MG63 (cell line): ENCODE results near the gene RPL13A. TPM values are rescaled to one million over a fixed set of nuclear protein-coding genes. Genes with fewer than 3 reads are reported as not detected.

ENCODE experiments used
- DNase-seq: peaks from one replicate; pipeline ENCODE4 v3.0.0-alpha.2; 2020
- H3K27me3 ChIP-seq: fragments of 250-450 bp; sonication (Bioruptor Pico); 2 replicates; pipeline ENCODE4 v1.5.1; 2020; ENCODE audit warnings: mild to moderate bottlenecking, moderate library complexity
- H3K36me3 ChIP-seq: fragments of 250-450 bp; sonication (Bioruptor Pico); 2 replicates; pipeline ENCODE4 v1.5.1; 2020; ENCODE audit warnings: mild to moderate bottlenecking, moderate library complexity
- H3K4me3 ChIP-seq: fragments of 250-450 bp; sonication (Bioruptor Pico); 2 replicates; pipeline ENCODE4 v1.5.1; 2020; ENCODE audit warnings: mild to moderate bottlenecking, moderate library complexity
- H3K9me3 ChIP-seq: fragments of 250-450 bp; sonication (Bioruptor Pico); 2 replicates; pipeline ENCODE4 v1.5.1; 2020; ENCODE audit warnings: mild to moderate bottlenecking, moderate library complexity
- total RNA-seq: library from RNA; depleted of rRNA; stranded (reverse); fragments of >200 nt; shearing (Covaris generic); gene quantifications from 2 replicates; pipeline ENCODE4 v1.2.3, GENCODE V29; 2014; ENCODE audit warnings: low replicate concordance

The RPL13A gene
- total RNA-seq, 1 experiment from 2014 or later: 3,823 TPM

DNA sequence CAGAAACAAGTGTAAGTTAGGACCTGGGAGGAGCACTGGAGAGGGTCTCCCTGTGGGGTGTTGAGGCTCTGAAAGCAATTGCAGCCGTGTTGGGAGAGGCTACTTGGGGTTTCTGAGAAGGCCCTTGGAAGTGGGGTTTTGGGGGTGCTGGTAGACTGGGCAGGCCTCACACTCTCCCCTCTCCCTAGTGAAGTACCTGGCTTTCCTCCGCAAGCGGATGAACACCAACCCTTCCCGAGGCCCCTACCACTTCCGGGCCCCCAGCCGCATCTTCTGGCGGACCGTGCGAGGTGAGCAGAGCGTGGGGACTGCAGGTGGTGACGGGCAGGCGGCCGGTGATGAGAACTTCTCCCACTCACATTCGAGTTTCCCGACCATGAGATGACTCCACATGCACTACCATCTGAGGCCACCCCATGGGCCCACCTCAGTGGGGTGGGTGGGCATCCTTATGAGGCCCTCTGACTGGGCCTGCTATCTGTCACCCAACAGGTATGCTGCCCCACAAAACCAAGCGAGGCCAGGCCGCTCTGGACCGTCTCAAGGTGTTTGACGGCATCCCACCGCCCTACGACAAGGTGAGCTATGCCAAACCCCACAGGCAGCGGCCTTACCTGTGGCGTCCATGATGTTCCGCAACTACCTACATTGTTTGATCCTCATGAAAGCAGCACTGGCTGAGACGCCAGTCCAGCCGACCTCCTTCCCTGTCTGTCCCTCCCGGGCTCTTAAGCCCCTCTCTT is 3.0 kb downstream of the RPL13A start:
- H3K27me3 ChIP-seq: peaks cover 9% of the 10 kb centered on the region; the same call in 1 of the 2 replicates
- peaks cover 9% of the 10 kb centered on the region for H3K9me3 ChIP-seq
- peak overlapping the region; percentile 99 for H3K4me3 ChIP-seq
- DNase-seq: no peak
- peaks cover 59% of the 10 kb centered on the region for H3K36me3 ChIP-seq

DNA sequence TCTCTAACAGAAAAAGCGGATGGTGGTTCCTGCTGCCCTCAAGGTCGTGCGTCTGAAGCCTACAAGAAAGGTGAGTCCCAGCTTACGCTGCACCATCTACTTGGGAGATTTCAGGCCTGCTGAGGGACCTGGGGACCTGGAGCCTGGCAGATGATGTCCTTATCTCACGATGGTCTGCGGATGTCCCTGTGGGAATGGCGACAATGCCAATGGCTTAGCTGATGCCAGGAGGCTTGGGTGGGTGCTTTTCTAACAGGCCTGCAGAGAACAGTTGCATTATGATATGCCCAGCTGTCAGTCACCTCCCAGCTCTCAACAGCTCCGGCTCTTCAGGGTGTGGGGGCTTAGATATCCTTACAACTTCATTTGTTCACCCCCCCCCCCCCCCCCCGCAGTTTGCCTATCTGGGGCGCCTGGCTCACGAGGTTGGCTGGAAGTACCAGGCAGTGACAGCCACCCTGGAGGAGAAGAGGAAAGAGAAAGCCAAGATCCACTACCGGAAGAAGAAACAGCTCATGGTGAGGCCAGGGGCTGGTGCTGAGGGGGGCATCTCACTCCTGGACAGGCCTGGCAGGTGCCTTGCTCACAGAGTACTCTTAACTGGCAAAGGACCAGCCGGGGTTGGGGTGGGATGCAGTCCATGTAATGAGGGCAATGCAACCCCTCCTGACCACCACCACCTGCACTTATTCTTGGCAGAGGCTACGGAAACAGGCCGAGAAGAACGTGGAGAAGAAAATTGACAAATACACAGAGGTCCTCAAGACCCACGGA is 3.8 kb downstream of the RPL13A start:
- H3K27me3 ChIP-seq: peaks cover 9% of the 10 kb centered on the region; the same call in 1 of the 2 replicates
- H3K36me3 ChIP-seq: peaks cover 59% of the 10 kb centered on the region
- peak overlapping the region; percentile 99; the same call in 1 of the 2 replicates for H3K4me3 ChIP-seq
- no peak for DNase-seq
- H3K9me3 ChIP-seq: peaks cover 9% of the 10 kb centered on the region

DNA sequence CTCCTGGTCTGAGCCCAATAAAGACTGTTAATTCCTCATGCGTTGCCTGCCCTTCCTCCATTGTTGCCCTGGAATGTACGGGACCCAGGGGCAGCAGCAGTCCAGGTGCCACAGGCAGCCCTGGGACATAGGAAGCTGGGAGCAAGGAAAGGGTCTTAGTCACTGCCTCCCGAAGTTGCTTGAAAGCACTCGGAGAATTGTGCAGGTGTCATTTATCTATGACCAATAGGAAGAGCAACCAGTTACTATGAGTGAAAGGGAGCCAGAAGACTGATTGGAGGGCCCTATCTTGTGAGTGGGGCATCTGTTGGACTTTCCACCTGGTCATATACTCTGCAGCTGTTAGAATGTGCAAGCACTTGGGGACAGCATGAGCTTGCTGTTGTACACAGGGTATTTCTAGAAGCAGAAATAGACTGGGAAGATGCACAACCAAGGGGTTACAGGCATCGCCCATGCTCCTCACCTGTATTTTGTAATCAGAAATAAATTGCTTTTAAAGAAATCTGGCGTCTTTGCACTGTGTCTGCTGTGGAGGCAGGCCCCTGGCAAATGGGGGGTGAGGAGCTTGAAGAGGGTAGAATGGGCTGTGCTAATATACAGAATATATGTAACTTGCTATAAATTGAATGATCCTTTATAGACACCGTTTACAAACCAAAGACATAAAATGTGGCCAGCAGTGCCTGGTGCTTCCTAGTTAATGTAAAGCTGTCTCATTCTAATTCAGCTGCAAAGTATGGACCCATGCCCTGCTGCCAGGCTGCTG is 4.6 kb downstream of the RPL13A start:
- DNase-seq: no peak
- H3K9me3 ChIP-seq: peaks cover 9% of the 10 kb centered on the region
- H3K4me3 ChIP-seq: no peak overlapping the region; the same call in 1 of the 2 replicates
- H3K27me3 ChIP-seq: peaks cover 9% of the 10 kb centered on the region; the same call in 1 of the 2 replicates
- peaks cover 66% of the 10 kb centered on the region for H3K36me3 ChIP-seq

DNA sequence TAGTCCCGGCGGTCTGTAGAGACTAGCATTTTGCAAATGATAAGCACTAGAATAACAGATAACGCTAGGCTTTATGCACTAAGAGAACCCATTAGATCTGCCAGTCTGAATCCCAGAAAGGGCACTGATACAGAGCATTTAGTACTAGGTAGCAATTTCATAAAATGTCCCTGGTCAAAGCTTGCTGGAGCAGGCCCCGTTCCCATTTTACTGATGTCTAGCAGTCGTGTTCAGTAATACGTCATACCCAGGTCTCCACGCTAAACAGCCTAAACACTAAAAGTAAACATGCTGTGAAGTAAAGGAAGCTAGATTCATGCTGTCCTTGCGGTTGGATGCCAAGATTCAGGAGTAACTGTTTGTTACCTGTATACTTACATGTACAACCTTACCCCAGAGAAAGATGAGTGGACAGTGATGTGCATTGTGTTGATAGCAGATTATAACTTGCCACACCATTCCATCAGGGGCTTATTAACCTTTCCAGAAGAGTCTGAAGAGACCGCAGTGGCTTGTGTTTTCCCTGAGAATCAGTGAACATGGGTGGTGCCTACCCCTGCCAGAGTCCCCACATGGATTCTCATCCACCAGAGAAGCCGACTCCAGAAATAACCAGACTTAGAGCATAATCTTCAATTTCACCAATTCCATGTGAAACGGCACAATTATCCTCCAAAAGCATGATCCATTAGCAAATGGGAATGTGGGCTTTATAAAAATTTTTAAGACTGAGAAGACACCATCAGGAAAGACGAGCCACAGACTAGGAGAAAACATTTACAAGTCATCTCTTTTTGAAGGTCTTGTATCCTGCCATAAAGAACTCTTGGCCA is 5.4 kb downstream of the RPL13A start:
- H3K36me3 ChIP-seq: peaks cover 70% of the 10 kb centered on the region
- H3K9me3 ChIP-seq: peaks cover 9% of the 10 kb centered on the region
- H3K27me3 ChIP-seq: peaks cover 8% of the 10 kb centered on the region; the same call in 1 of the 2 replicates
- no peak for DNase-seq
- H3K4me3 ChIP-seq: no peak overlapping the region; the same call in 1 of the 2 replicates

DNA sequence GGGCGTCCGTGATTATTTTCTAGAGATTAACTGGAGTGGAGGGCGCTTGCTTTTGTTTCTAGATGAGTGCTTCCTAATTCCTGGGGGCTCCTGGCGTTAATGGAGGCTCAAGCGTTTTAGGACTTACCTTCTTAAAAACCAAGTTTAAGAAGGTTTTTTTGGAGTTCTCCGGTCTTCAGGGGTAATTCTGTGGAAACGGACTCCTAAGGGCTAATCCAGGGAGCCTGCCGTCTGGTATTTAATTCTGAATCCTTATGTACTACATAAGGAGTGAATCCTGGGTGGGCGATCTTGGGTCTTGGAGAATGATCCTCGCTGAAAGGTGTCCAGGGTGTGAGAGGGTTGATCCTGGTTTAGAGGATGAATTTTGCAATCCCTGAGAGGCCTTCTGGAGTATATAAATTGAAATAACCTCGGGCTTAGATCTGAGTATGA is 9.2 kb downstream of the RPL13A start:
- no peaks in the 10 kb centered on the region; the same call in 1 of the 2 replicates for H3K9me3 ChIP-seq
- H3K4me3 ChIP-seq: peak overlapping the region; percentile 90
- H3K36me3 ChIP-seq: peaks cover 58% of the 10 kb centered on the region
- H3K27me3 ChIP-seq: peaks cover 5% of the 10 kb centered on the region; the same call in 1 of the 2 replicates
- DNase-seq: no peak

DNA sequence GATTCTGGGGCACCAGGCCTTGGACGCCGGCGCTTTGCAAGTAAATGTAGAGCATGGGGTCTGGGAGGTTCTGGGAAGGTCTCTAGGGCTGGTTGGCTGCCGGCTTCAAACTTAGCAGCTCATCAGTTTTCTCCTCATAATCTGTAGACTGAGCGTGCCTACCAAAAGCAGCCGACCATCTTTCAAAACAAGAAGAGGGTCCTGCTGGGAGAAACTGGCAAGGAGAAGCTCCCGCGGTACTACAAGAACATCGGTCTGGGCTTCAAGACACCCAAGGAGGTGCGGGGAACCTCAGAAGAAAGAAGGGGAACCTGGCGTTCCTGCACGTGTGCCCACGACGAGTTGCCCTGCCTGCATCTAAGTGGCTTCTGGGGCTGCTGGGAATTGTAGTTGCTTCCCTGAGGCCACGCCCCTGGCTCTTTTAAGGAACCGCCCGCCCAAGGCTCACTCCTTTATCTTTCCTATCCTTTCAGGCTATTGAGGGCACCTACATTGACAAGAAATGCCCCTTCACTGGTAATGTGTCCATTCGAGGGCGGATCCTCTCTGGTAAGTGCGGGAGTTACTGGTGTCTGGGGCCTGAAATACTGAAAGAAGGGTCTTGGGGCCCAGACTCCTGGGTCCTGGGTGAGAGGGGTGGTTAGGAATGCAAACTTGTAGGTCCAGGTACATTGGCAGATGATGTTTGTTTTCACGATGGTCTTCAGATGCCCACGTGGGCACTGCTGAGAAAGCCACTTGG is 9.8 kb downstream of the RPL13A start:
- H3K27me3 ChIP-seq: peaks cover 5% of the 10 kb centered on the region; the same call in 1 of the 2 replicates
- H3K4me3 ChIP-seq: peak overlapping the region; percentile 90
- H3K36me3 ChIP-seq: peaks cover 51% of the 10 kb centered on the region
- peak; percentile 72 for DNase-seq
- H3K9me3 ChIP-seq: no peaks in the 10 kb centered on the region; the same call in 1 of the 2 replicates

DNA sequence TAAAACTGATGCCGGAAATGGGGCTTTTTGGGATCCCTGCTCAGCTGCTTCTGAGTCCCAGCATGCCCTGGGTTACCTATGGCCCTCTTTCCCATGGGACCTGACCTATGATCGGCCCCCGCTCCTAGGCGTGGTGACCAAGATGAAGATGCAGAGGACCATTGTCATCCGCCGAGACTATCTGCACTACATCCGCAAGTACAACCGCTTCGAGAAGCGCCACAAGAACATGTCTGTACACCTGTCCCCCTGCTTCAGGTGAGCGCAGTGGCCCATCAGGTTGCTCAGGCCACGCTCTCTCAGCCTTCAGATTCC is 10.3 kb downstream of the RPL13A start:
- DNase-seq: no peak
- H3K9me3 ChIP-seq: no peaks in the 10 kb centered on the region; the same call in 1 of the 2 replicates
- H3K4me3 ChIP-seq: peak overlapping the region; percentile 90
- peaks cover 46% of the 10 kb centered on the region for H3K36me3 ChIP-seq
- H3K27me3 ChIP-seq: peaks cover 3% of the 10 kb centered on the region; the same call in 1 of the 2 replicates

DNA sequence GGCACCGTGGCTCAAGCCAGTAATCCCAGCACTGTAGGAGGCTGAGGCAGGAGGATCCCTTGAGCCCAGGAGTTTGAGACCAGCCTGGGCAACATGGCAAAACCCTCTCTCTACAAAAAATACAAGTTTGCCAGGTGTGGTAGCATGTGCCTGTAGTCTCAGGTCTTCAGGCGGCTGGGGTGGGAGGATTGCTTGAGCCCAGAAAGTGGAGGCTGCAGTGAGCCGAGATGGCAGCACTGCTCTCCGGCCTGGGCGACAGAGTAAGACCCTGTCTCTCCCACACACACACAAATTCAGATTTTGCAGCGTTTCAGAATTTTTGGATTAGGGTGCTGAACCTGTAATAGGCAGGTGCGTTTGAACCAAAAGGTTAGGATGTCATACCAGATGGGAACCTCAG is 11.1 kb downstream of the RPL13A start:
- H3K36me3 ChIP-seq: peaks cover 40% of the 10 kb centered on the region
- no peaks in the 10 kb centered on the region for H3K27me3 ChIP-seq
- DNase-seq: no peak
- peak overlapping the region; percentile 90; the same call in 1 of the 2 replicates for H3K4me3 ChIP-seq
- no peaks in the 10 kb centered on the region for H3K9me3 ChIP-seq

DNA sequence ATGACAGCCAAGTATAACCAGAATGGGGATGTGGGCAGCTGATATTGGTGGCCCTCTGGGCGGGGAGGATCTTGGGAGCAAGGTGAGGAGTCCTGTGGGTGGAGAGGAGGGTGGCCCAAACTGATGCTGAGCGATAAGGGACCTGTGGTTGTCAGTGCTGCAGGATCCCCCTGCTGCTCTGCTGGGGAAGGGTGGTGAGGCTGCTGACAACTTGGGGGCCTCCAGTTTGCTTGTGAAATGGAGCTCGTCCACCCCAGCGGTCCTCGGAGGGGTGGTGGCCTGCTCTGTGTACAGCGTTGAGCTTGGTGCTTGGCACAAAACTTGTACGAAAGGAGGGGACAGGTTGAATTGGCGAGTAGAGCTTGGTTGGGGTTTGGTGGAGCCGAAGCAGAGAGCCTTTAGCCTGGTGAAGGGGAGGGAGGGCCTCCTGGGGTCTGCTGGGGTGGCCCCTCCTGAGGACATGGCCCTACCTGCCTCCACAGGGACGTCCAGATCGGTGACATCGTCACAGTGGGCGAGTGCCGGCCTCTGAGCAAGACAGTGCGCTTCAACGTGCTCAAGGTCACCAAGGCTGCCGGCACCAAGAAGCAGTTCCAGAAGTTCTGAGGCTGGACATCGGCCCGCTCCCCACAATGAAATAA is 11.7 kb downstream of the RPL13A start:
- Histone ChIP-seq H3K36me3 (peaks cover 40% of the 10 kb centered on the region), H3K27me3 (no peaks in the 10 kb centered on the region), H3K9me3 (no peaks in the 10 kb centered on the region), H3K4me3 (peak overlapping the region; percentile 90; the same call in 1 of the 2 replicates)
- no peak for DNase-seq

DNA sequence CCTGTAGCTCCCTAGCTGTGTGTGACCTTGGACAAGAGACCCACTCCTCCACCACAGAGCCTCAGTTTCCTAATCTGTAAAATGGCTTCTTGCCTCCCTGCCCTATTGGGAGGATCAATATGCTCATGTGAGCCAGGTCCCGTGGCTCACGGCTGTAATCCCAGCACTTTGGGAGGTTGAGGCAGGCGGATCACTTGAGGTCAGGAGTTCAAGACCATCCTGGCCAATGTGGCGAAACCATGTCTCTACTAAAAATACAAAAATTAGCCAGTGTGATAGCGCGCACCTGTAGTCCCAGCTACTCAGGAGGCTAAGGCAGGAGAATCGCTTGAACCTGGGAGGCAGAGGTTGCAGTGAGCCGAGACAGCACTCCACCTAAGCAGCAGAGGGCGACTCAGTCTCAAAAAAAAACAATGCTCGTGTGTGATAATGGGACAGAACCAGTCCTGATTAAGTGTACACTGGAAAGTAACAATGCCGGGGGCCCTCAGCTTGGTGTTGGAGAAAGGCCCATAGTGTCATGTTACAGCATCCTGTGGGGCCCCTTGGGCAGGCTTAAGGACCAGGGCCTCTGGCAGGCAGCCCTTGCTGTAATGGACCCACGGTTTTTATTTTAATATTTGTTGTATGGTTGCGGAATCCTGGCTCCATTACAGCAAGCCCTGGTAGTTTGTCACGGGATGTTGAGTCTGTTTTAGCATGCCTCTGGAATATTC is 15.6 kb downstream of the RPL13A start:
- H3K9me3 ChIP-seq: no peaks in the 10 kb centered on the region
- H3K36me3 ChIP-seq: peaks cover 23% of the 10 kb centered on the region
- DNase-seq: peak; percentile 57
- H3K4me3 ChIP-seq: no peak overlapping the region
- no peaks in the 10 kb centered on the region for H3K27me3 ChIP-seq

DNA sequence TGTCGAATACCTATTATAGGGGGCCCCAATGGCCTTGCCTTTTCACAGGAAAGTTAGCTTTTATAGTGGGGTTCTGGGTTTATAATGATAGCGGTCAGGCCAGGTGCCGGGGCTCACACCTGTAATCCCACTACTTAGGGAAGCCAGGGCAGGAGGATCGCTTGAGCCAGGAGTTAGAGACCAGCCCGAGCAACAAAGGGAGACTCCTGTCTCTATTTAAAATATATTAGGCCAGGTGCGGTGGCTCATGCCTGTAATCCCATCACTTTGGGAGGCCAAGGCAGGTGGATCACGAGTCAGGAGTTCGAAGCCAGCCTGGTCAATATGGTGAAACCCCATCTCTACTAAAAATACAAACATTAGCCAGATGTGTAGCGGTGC is 16.2 kb downstream of the RPL13A start:
- H3K36me3 ChIP-seq: peaks cover 17% of the 10 kb centered on the region
- no peak for DNase-seq
- no peaks in the 10 kb centered on the region for H3K9me3 ChIP-seq
- no peak overlapping the region for H3K4me3 ChIP-seq
- no peaks in the 10 kb centered on the region for H3K27me3 ChIP-seq

DNA sequence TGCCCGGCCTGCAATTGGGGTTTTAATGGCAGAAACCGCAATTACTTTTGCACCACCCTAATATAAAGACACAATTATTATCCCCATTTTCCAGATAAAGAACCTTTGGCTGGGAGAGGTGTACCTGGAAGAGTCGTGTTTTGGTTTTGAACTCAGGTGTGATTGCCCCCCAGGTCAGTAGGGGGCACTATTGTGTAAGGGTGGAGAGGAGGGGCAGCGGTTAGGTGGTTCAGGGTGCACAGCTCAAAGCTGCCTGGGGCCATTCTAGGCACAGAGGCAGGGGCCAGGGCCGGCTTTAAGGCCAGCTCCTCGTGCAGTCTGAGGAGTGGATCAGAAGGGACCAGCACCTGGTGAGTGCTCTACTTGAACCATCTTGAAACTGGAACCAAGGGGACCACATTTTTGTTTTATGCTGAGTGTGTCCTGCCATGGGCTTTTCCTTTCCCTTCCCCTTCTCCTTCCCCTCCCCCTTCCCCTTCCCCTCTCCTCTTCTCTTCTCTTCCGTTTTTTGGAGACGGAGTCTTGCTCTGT is 19.2 kb downstream of the RPL13A start:
- no peaks in the 10 kb centered on the region for H3K27me3 ChIP-seq
- no peaks in the 10 kb centered on the region for H3K9me3 ChIP-seq
- H3K4me3 ChIP-seq: no peak overlapping the region
- H3K36me3 ChIP-seq: no peaks in the 10 kb centered on the region
- DNase-seq: no peak

DNA sequence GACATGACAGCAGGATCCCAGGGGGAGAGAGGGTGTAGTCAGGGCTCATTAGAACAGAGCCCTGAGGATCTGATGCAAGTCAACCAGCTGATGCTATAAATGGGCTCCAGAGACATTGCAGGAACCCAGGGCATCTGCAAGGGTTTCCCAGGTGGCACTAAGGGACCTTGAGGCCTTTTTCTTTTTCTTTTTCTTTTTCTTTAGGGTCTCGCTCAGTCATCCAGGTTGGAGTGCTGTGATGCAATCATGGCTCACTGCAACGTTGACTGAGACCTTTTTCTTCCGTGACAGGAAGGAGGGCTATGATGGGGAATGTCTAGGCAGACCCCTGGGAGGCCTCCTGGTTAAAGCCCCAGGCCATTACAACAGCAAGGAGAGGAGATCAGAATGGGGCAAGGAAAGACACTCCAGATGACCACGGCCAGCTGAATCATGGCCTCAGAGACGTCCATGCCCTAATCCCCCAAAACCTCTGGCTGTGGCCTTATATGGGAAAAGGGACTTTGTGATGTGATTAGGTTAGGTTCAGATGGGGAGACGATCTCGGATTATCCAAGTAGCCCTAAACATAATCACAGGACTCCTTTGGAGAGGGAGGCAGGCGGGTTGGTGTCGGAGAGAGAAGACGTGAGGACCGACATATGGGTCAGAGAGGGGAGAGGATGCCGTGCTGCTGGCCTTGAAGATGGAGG is 20.5 kb downstream of the RPL13A start:
- Histone ChIP-seq H3K4me3 (no peak overlapping the region), H3K27me3 (no peaks in the 10 kb centered on the region), H3K9me3 (no peaks in the 10 kb centered on the region), H3K36me3 (no peaks in the 10 kb centered on the region)
- no peak for DNase-seq
